VCaP (cell line): Measurements from ENCODE around the gene ISM1.

Source experiments
- H3K27ac ChIP-seq: fragments of 450-650 bp; 2 replicates; pipeline ENCODE4 v1.5.1; 2017
- TF ChIP-seq, protein P1 (sequence below): fragments of 450-650 bp; conservative IDR thresholded peaks from 2 replicates; pipeline ENCODE4 v1.5.1; 2017; ENCODE audit warnings: mild to moderate bottlenecking, moderate library complexity

ISM1 gene

GRCh38 chr20:13212750-13213149, 8.3 kb upstream of the ISM1 start:
- TF ChIP-seq, protein P1, sequence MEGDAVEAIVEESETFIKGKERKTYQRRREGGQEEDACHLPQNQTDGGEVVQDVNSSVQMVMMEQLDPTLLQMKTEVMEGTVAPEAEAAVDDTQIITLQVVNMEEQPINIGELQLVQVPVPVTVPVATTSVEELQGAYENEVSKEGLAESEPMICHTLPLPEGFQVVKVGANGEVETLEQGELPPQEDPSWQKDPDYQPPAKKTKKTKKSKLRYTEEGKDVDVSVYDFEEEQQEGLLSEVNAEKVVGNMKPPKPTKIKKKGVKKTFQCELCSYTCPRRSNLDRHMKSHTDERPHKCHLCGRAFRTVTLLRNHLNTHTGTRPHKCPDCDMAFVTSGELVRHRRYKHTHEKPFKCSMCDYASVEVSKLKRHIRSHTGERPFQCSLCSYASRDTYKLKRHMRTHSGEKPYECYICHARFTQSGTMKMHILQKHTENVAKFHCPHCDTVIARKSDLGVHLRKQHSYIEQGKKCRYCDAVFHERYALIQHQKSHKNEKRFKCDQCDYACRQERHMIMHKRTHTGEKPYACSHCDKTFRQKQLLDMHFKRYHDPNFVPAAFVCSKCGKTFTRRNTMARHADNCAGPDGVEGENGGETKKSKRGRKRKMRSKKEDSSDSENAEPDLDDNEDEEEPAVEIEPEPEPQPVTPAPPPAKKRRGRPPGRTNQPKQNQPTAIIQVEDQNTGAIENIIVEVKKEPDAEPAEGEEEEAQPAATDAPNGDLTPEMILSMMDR, result no peak
- H3K27ac ChIP-seq, result no peak overlapping the region

DNA sequence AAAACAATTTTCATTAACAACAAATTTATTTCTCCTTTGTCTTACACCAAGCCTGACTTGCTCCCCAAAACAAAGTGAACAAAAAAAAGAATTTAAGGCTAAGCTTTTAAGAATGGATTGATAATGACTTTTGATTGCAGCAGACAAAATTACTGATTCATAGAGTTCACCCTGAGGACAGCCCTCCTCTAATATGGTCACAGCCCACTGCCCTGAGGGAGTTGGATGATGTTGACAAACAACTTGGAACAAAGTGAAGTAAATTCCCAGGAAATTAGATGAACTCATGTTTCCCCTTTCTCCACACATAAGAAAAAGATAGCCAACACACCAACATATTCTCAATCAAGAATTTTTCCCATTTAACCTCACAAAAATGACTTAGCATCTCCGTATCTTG, 7.7 kb upstream of the ISM1 start:
- no peak overlapping the region for H3K27ac ChIP-seq

DNA sequence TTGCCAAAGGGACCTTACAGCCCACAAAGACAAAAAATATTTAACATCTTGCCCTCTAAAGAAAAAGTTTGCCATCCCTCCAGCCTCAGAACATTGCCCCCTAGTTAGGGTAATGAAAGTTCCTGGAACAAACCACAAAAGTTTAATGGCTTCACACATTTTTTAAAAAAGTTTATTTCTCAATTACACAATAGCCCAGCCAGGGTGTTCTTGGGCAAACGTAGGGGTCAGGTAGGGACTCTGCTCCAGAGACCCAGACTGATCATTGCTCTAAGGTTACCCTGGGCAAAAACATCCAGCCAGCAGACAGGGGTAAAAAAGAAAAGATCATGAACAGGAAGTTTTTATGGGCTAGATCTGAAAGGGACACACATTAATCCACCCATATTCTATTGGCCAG, 4.5 kb upstream of the ISM1 start:
- TF ChIP-seq, protein P1, result no peak
- H3K27ac ChIP-seq, result no peak overlapping the region

More for the DNA sequence above, 7.7 kb upstream of the ISM1 start:
- TF ChIP-seq, protein P1, result no peak

- H3K27ac ChIP-seq, result no peak overlapping the region
- TF ChIP-seq, protein P1, result no peak
Measured at GRCh38 chr20:13219327-13220193, 1.5 kb upstream of the ISM1 start.

- H3K27ac ChIP-seq, result no peak overlapping the region
- TF ChIP-seq, protein P1, result no peak
Measured at GRCh38 chr20:13220194-13220903, 725 bp upstream of the ISM1 start.

DNA sequence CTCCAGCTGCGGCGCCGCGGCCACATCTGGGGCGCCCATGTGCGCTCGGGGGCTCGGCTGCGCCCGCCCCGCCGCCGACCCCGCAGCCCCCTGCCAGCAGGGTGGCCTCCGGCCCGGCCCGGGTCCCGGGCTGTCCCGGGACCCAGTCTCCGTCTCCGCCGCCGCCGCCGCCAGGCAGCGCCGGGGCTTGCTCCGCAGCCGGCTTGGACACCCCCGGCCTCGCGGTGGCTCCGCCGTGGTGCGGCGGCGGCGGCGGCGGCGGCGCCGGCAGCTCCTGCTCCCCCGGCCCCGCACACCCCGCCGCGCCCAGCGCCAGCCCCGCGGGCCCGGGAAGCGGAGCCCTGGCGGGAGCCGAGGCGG, 219 bp downstream of the ISM1 start:
- H3K27ac ChIP-seq, result no peak overlapping the region

More for the DNA sequence above, 219 bp downstream of the ISM1 start:
- TF ChIP-seq, protein P1, result no peak
